HG02938 (cell line): ENCODE measurements around the gene PCYOX1L.
"Not testable (repeated sequence)": the region's sequence is repeated elsewhere in the genome, so short reads cannot be mapped to it uniquely, and the experiment has no call there.

Experiments used
- ATAC-seq: cut with Tn5 transposase; IDR thresholded peaks from one replicate; pipeline ENCODE4 v1.9.1; 2021; ENCODE audit warnings: mild to moderate bottlenecking, moderate library complexity; ENCODE audit not compliant: unreplicated experiment

PCYOX1L gene

DNA sequence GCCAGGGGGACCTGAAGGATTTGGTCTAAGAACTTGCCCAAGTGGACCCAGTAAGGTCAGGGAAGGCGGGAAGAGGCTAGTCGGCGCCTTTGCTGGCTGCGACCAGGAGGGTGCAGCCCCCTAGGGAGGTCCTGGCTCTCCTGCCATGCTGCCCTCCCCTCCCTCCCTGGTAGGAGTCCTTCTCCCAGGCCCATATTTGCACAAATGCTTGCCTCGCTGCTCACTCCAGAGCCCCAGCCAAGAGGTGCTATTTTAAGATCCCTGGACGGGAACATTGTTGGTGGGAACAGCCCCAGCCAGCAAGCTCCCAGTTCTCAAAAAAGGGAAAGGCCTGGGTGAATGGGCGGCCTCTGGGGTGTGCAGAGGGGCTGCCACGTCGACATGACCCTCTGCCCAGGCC is 25.6 kb downstream of the PCYOX1L start:
- ATAC-seq, result no peak

DNA sequence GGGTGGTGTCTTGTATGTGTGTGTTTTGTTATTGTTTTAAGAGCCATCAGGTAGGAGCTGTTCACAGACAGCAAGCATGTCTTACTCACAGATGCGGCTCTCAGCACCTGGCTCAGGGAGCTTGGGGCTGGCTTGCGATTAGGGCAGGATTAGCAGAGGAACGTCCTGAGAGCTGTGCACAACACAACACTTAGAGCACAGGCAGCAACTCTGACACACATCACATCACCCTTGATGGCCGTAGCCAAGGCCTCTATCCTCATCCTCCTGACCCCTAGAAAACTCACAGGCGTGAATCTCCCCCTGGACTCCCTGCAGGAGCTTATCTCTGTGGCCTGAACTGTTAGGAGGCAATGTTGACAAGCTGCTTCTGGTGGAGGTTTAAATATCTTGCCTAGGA is 28.3 kb downstream of the PCYOX1L start:
- no peak for ATAC-seq

DNA sequence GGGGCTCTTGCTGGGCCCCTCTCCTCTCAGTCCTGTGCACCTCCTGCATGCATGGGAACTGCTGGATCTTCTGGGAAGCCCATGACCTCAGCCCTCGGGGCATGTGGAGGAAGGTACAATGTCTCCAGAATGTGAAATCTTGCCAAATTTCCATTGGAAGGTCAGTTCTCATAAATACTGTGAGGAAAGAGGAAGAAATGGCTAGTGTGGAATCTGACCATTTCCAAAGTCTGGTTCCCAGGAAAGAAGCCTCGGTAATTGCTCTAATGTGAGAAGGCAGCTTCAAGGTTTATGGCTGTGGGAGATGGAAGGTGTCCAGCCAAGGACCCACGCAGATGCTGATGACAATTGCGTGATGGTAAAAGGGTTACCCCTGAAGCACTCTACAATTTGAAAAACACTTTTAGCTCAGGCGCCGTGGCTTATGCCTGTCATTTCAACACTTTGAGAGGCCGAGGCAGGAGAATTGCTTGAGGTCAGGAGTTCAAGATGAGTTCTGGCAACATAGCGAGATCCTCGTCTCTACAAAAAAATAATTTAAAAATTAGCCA is 29.3 kb downstream of the PCYOX1L start:
- no peak for ATAC-seq

DNA sequence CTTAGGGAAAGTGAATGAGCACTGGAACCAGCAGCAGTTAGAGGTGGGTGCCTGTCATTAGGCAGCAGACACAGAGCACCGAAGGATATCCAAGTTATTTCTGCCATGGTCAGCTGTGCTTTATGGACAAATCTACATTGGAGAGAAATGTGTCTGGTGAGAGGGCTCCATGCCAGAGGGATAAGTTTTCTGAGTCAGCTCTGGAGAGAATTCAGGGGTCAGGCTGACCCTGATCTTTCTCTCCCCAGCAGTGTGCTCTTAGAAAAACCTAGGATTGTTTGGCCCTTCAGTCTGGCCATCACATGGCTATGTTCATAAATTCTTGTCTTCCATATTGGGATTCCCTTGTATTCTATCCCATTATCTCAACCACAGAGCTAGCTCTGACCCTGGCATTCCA is 30.1 kb downstream of the PCYOX1L start:
- ATAC-seq, result no peak

DNA sequence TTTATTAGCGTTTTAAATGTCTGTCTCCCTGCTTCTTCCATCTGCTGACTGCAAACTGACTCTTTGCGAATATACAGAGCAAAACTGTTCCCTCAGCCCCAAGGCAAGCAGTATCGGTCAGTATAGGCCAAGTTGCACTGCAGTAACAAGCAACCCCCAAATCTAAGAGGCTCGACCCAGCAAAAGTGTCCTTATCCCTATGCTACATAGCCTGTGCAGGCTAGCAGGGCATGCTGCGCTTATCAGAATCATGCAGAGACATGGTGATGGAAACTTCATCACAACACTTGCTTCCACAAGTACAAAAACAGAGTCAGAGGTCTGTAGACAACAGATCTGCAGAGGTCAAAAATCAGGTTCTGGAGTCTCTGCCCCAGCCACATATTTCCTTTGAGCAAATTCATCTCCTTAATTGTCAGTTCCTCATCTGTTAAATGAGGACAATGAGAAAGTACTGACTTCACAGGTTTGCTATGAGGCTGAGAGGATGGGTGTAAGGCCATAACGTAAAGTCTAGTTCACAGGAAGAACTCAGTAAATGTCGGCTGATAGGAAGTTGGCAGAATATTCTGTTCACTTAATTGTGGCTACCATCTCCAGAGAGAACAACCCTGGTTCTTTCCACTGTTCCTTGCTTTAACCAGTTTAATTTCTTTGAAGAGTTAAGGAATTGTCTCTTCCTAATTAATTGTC is 30.8 kb downstream of the PCYOX1L start:
- no peak for ATAC-seq

DNA sequence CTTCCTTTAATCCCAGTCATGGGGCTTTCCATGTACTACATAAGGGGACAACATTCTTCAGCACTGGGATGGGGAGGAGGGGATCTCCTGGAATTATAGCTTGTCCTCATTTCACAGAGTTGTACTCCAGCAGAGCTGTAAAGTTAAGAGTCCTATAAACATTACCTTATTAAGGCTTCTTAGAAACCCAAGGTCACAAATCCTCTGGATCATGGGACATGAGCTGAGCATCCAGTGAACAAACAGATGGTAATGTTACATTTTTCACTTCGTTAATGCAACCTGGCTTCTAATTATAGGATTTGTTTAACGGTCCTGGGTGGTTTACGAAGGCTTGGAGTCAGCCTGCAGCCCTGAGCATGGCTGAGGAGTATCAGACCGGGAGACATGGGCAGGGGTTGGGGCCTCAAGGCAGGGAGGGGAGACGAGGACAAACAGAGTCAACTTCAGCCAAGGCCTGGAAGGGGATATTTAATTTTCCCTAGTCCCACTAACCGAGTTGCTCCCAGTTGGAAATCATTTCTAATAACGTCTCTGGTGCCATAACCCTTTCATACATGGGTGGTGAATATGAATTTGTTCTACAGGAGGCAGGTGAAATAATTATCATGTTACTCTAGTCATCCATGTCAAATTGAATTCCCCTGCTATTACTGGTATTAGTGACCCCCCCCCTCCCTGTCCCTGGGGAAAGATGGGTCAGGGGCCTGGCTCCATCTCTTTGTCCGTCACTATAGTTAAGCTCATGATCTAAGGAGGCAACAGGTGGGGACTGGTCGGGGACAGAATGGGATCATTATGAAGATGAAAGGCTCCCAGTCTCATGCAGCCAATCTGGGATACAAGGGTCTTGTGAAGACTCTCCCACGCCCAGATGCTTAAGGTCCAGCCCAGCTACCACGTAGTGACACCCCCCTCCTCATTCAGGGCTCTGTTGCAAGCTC is 32.0 kb downstream of the PCYOX1L start:
- ATAC-seq, result no peak

DNA sequence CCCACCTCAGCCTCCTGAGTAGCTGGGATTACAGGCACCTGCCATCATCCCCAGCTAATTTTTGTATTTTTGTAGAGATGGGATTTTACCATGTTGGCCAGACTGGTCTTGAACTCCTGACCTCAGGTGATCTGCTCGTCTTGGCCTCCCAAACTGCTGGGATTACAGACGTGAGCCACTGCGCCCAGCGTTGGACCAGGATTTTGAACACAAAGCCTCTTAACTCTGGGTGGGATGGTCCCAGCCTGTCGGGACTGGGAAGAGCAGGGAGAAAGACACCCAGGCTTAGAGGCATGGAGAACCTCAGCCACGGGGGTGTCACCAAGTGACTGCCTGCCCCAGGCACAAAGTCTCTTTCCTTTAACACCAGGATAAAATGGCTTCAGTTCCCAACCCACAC is 33.2 kb downstream of the PCYOX1L start:
- not testable (repeated sequence) for ATAC-seq

DNA sequence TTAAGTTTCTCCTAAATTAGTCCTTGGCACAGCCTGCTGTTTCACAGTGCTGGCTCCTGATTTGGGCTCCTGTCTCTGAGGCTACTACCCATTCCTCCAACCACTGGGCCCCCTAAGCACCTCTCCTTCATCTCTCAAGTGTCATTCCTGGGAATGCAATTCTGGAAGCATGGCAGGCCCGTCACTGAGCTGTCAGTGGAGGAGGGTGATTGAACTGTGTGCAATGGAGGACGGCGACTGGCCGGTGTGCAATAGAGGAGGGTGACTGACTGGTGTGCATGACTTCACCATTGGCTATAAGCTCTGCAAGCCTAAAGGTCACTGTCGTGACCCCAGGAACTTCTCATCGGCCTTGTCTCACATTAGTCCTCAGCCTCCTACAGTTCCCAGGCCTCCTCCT is 33.7 kb downstream of the PCYOX1L start:
- ATAC-seq, result no peak

DNA sequence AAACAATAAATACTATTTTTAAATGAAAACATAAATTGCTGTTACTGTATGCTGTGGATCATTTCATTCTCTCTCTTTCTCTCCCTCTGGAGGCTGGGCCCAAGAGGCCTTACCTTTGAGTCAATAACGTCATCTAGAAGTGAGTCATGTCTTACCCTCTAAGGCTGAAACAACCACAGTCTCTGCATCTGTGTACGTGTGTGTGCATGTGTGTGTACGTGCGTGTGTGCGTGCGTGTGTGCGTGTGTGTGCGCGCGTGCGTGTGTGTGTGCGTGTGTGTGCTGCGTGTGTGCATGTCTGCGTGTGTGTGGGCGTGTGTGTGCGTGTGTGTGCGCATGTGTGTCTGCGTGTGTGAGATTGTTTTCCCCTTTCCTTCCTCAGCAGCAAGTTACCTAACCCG is 34.9 kb downstream of the PCYOX1L start:
- no peak for ATAC-seq

DNA sequence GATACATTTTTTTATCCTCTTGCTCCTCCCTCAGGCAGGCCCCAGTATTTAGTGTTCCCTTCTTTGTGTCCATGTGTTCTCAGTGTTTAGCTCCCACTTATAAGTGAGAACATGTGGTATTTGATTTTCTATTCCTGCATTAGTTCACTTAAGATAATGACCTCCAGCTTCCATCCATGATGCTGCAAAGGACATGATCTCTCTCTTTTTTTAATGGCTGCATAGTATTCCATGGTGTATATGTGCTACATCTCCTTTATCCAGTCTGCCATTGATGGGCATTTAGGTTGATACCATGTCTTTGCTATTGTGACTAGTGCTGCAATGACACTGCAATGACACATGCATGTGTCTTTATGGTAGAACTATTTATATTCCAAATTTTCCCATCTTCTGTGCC is 37.1 kb downstream of the PCYOX1L start:
- not testable (repeated sequence) for ATAC-seq

DNA sequence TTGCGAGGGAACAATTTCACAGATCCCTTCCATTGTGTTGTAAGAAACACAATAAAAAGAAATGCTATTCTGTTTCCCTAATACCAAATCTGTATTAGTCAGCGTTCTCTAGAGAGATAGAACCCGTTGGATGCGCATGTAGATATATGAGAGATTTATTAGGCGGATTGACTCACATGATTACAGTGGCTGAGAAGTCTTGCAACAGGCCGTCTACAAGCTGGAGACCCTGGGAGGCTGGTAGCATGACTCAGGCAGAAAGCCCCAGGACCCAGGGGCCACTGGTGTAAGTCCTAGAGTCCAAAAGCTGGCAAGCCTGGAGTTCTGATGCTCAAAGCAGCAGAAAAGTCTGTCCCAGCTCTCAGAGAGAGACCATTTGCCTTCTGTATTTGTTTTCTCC is 39.7 kb downstream of the PCYOX1L start:
- no peak for ATAC-seq

DNA sequence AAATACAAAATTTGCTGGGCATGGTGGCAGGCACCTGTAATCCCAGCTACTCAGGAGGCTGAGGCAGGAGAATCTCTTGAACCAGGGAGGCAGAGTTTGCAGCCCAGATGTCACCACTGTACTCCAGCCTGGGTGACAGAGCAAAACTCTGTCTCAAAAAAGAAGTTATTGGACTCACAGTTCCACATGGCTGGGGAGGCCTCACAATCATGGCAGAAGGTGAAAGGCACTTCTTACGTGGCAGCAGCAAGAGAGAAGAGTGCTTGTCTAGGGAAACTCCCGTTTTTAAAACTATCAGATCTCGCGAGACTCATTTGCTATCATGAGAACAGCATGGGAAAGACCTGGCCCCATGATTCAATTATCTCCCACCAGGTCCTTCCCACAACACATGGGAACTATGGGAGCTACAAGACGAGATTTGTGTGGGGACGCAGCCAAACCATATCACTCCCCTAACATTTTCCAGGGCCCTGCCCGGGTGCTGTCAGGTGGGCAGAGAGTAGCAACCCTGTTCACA is 41.0 kb downstream of the PCYOX1L start:
- not testable (repeated sequence) for ATAC-seq

DNA sequence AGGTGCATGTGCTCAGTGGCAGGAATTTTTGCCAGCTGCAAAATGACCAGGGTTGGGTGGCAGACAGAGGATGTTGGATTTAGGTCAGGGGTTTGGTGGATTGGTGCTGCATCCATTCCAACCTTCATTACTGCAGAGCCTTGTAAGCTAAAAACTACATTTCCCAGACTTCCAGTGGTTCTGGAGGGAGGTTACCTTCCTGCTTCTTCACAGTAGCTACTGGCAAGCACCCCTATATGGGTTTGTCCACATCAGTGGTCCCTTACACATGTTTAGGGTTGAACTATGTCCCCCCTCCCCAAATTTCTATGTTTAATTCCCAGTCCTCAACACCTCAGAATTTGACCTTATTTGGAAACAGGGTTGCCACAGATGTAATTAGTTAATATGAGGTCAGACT is 41.9 kb downstream of the PCYOX1L start:
- ATAC-seq, result no peak

DNA sequence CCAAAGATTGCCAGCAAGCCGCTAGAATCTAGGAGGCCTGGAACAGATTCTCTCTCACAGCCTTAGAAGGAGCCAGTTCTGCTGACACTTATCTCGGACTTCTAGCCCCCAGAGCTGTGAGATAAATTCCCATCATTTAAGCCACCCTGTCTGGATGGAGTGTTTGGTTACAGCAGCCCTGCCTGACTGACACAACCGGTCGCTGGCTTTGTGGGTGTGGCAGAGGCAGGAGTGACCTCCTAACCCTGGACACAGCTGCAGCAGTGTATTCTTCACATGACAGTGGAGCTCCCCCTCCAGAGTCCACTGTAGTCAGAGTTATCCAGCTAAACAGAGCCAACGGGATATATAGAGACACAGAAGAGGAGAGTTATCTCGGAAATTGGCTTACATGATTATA is 42.5 kb downstream of the PCYOX1L start:
- no peak for ATAC-seq

DNA sequence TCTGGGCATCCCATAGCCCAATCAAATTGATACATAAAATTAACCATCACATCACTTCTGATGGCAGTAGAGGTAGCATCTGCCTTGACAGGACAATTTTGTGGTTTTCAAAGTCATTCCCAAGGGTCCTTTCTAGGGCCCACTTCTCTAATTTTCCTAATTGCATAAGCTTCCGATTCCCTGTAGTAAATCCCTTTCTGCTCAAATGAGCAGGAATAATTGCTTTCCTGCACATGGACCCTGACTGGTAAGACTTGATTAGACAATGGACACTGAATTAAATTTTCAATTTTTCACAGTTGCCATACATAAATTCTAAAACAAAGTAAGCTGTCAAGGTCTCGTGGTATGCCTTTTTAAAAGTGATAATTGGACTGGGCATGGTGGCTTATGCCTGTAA is 43.2 kb downstream of the PCYOX1L start:
- ATAC-seq, result no peak

DNA sequence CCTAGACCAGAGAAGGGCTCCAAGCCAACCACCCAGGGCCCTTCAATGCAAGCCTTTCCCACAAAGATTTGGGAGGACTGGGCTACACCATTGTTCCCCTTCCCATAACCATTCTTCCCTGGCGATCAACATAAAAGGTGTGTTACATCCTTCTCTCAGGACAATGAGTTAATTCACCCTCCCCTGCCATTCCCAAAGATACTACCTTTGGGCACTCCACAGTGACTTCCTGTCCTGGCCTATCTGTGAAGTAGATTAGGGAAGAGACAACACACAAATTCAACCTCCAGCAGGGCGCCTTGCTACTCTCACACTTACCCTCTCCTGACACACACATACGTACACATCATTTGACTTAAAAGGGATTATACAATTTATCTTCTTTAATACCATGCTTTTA is 44.4 kb downstream of the PCYOX1L start:
- ATAC-seq, result no peak

DNA sequence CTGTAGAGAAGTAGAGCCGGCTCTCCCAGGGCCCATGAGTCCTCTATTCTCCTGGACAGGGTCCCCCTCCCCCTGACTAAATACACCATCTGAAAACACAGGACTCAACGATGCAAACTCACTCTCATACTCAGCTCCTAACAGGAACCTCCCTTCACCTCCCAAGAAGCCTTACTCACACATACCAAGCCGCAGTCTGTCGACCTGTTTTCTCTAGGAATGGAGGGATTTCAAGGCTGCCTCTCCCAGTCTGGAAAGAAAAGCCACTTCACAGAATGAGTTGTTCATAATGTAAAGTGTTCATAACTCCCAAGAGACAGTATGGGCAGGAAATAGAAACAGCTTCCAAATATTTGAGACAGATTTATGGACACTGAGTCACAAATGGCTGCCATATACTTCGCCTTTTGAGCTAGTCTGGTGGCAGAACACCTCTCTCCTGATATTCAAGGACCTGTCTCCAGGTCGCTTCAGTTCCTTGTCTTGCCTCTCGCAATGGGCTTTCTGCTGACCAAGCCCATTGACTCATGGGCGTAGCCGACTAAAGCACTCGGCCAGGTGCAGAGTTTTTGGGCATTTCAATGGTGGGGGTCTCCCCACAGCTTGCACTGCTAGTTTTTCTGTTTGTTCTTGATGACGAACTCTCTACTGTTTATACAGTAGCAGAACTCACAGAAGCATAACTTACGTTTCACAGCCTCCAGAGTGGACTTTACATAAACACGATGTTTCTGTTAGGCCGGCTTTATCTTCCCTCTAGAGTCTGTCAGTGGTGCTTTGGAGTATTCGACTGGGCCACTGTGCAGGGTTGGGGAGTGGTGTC is 46.3 kb downstream of the PCYOX1L start:
- ATAC-seq, result no peak

DNA sequence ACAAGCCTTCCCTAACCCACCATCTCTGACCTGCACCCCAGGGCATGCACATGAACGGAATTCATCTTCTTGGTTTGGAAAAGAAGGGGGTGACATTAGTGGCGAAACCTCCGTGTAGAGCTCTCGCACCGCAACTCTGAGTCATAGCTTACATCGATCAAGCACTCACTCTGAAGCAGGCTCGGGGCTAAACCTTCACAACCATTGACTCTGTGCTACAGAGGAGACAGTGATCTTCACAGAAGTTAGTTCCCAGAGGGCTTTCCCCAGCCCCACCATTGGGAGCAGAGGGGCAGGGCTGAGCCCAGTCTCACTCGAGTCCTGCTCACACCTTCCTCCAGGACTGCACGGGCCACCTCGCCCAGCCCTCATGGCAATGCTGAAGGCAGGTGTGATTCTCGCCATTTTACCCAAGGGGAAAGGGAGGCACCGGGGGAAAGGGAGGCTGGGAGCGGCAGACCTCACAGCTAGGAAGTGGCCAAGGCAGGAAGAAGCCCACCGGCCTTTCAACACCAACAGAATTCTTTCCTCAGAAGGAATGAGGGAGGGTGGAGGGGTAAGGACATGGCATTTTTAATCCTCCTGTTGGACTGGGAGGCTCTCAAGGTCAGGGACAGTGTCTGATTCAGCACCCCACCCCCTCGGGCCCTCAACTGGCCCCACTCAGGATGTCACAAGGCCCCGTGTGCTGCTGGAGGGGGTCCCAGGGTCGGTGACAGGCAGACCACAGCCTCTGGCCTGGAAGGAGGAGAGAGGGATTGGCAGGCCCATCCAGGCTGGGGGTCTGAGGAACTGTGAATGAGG is 47.1 kb downstream of the PCYOX1L start:
- ATAC-seq, result no peak

DNA sequence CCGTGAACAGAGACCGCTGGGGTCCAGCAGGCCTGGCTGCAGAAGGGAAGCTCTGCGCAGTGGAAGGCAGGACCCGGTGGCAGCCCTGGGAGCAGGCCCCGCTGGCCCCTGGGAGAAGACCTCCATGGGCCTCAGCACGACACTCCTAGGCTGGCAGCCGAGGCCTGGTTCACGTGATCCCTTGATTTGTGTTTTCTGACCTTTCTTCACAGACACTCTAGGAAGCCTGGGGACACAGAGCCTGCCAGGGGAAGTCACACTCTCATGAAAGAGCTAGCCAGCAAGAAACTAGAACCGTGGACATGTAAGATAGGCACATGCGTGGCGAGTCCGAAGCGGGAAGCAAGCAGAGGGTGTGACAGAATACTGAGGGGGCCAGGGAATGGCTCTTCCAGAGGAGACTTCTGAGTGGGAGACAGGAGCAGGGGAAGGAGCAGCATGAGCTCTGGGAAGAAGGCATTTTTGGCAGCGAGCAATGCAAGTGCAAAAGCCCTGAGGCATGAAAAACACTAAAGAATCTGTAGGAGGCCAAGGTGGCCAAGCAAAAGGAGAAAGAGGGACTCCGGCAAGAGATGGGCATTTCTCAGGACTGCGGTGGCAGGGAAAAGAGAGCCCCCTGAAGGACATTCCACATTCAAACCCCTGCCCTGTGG is 47.8 kb downstream of the PCYOX1L start:
- ATAC-seq, result no peak
